Lower leg skin (tissue), 4 donors: ENCODE results near the gene TEPSIN. TPM values are rescaled to one million over a fixed set of nuclear protein-coding genes. Genes with fewer than 3 reads are reported as not detected.

Experiments
- DNase-seq, 2 donors: peaks; one replicate each; pipeline ENCODE4 v3.0.0-alpha.2; 2019; ENCODE audit warnings: low spot score in 2 of 2
- H3K4me3 ChIP-seq: fragments of 200-600 bp; sonication (generic); 2 replicates; pipeline ENCODE4 v1.5.1; 2017; ENCODE audit warnings: mild to moderate bottlenecking, low read depth; ENCODE audit not compliant: poor library complexity, severe bottlenecking
- POLR2A ChIP-seq, 2 donors: fragments of 450-650 bp; IDR thresholded peaks; one replicate each; pipeline ENCODE4 v1.6.1; 2016 to 2017; ENCODE audit warnings: antibody characterized with exemption in 2 of 2, mild to moderate bottlenecking in 1 of 2, moderate library complexity in 1 of 2
- WGBS, 2 donors: methylation state at CpG; one replicate each; pipeline ENCODE4 v1.1.5; 2018; 5-methylcytosine and 5-hydroxymethylcytosine counted together
- intact Hi-C: fragments of 100-400 bp; cut with DNase I; formaldehyde crosslinking; loops from one replicate; pipeline ENCODE4 v1.15.0; 2023; ENCODE audit warnings: low total_unique reads
- total RNA-seq, 4 donors: library from RNA; depleted of rRNA; stranded (reverse); fragments of >200 nt; gene quantifications; one replicate each; pipeline ENCODE4 v1.1.0, GENCODE V29; 2016
- TF ChIP-seq, protein P1 (sequence below), 3 donors: fragments of 450-650 bp; IDR thresholded peaks; one replicate each; pipeline ENCODE4 v1.5.1; 2016; ENCODE audit warnings: antibody characterized with exemption in 3 of 3, mild to moderate bottlenecking in 3 of 3, moderate library complexity in 2 of 3

The TEPSIN gene
- total RNA-seq, 4 donors from 2014 or later = 40.7 to 104 (median 62.6) TPM

DNA sequence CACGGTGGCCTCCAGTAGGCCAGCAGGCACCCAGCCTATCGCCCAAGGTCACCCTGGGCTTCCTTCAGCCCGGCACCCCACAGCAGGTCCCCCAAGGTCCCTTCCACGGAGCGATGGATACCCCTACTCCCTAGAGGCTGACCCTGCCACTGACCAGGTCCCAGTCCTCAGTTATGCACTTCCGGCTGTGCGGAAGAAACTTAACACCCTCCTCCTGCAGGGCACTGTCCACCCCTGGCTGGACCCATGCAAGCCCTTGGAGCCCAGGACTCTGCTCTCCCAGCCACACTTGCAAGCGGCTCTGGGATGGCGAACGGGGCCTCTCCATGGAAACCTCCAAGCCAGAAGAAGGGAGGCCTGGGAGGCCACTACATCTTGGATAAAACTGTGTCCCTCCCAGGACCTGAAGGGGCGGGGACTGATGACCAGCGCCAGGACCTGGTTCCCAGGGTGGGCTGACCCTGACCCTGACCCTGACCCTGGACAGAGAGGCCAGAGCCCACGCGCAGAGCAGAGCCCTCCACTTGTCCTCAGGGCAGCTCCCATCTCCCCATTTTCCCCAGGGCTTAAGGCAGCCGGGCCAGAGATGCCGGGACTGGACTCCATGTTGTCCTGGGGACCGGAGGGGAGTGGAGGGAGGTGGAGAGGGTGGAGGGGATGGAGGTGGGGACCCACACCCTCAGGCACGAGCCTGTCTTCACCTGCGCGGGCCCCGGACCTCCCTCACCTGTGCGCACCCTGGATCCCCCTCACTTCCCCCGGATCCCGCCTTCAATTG lies 16.8 kb downstream of the TEPSIN start:
- DNase-seq = no peak
- intact Hi-C loops = no loop called here
- WGBS, 2 donors = 21 to 22% methylated on average over 23 of the region's 24 CpGs

DNA sequence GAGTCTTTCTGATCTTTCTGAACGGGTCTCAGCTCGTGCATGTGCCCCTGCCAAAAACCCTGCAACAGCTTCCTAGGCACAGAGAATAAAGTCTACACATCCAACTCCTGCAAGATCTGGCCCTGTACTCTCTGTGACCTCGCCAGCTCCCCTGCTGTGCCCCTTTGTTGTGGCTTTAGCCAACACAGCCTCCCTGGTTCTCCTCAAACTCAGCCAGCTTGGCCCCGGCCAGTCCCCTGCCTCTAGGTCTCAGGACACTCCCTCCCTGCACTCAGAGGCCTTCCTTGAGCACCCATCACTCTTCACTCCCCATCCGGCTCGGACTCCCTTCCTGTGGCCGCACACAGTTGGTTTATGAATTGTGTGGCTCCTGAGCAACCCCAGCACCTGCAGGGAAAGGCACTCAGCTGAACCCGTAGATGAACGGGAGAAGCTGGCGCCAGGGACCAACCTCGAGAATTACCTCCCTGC lies 17.4 kb downstream of the TEPSIN start:
- no peak overlapping the region for H3K4me3 ChIP-seq

More for the DNA sequence above, 16.8 kb downstream of the TEPSIN start:
- no peak for TF ChIP-seq POLR2A (IDR thresholded peaks at IDR 0.05)
- TF ChIP-seq, protein P1, sequence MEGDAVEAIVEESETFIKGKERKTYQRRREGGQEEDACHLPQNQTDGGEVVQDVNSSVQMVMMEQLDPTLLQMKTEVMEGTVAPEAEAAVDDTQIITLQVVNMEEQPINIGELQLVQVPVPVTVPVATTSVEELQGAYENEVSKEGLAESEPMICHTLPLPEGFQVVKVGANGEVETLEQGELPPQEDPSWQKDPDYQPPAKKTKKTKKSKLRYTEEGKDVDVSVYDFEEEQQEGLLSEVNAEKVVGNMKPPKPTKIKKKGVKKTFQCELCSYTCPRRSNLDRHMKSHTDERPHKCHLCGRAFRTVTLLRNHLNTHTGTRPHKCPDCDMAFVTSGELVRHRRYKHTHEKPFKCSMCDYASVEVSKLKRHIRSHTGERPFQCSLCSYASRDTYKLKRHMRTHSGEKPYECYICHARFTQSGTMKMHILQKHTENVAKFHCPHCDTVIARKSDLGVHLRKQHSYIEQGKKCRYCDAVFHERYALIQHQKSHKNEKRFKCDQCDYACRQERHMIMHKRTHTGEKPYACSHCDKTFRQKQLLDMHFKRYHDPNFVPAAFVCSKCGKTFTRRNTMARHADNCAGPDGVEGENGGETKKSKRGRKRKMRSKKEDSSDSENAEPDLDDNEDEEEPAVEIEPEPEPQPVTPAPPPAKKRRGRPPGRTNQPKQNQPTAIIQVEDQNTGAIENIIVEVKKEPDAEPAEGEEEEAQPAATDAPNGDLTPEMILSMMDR (IDR thresholded peaks at IDR 0.05) = no peak
- peak overlapping the region; percentile 55 for H3K4me3 ChIP-seq

GRCh38 chr17:81219476-81220180 lies 19.2 kb downstream of the TEPSIN start:
- no peak overlapping the region for H3K4me3 ChIP-seq
- TF ChIP-seq, protein P1 (IDR thresholded peaks at IDR 0.05) = no peak
- no peak for TF ChIP-seq POLR2A (IDR thresholded peaks at IDR 0.05)
- intact Hi-C loops = no loop called here
- no peak for DNase-seq
- 80 to 89% methylated on average over 17 to 23 of the region's 24 CpGs for WGBS, 2 donors

More for the DNA sequence above, 17.4 kb downstream of the TEPSIN start:
- whole genome bisulfite sequencing, 2 donors = 47 to 61% methylated on average over 11 of the region's 11 CpGs
- intact Hi-C loops = no loop called here
- TF ChIP-seq POLR2A (IDR thresholded peaks at IDR 0.05) = no peak
- TF ChIP-seq, protein P1 (IDR thresholded peaks at IDR 0.05) = no peak
- no peak for DNase-seq

GRCh38 chr17:81218991-81219390 lies 19.9 kb downstream of the TEPSIN start:
- TF ChIP-seq, protein P1 (IDR thresholded peaks at IDR 0.05) = no peak
- no peak for TF ChIP-seq POLR2A (IDR thresholded peaks at IDR 0.05)
- no peak for DNase-seq
- intact Hi-C loops = no loop called here
- H3K4me3 ChIP-seq = no peak overlapping the region
- WGBS, 2 donors = 95% methylated on average over 11 of the region's 11 CpGs

DNA sequence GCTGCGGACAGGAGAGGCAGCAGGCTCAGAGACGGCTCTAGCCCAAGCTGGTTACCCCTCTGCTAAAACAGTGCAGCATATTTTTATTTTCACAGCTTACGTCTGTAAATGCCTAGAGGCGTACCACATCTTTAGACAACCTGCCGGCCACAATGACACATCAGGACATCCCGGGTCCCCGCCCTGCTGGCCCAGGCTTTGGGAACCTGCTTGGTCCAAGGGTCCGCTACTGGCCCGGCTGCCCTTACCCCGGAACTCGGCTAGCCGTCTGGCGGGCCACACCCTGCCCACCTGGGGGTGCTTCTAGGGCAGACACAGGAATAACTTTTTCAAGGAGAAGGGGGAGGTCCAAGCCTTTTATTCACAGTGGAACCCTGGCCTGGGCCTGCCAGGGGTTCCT lies 20.4 kb downstream of the TEPSIN start:
- no peak for DNase-seq
- WGBS, 2 donors = 79 to 86% methylated on average over 13 of the region's 13 CpGs
- intact Hi-C loops = no loop called here
- TF ChIP-seq, protein P1 (IDR thresholded peaks at IDR 0.05) = no peak
- TF ChIP-seq POLR2A (IDR thresholded peaks at IDR 0.05) = no peak
- no peak overlapping the region for H3K4me3 ChIP-seq
